ENCODE data around the gene SP100.

DNA sequence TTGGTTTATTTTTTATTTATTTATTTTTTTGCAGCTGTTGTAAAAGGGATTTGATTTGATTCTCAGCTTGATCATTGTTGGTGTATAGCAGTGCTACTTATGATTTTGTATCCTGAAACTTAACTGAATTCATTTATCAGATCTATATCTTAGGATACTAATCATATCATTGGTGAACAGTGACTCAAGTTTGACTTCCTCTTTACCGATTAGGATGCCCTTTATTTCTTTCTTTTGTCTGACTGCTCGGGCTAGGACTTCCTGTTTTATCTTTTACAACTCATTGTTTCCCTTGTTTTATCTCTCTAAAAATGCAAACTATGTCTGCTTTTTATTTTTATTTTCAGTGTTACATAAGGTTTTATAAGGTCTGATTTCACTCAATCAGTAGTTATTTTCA lies 23.6 kb downstream of the SP100 start:
- TF ChIP-seq EP300 (IDR thresholded peaks at IDR 0.05; ENCODE audit: borderline replicate concordance) (no peak), FOXM1 (IDR thresholded peaks at IDR 0.05; ENCODE audit: borderline replicate concordance, low read depth) (no peak), CEBPB (IDR thresholded peaks at IDR 0.05) (no peak), EGR1 (IDR thresholded peaks at IDR 0.05) (no peak), NFIC (IDR thresholded peaks at IDR 0.05) (no peak), TEAD4 (IDR thresholded peaks at IDR 0.05) (no peak), CREB1 (IDR thresholded peaks at IDR 0.05; ENCODE audit: low read depth) (no peak), TCF12 (IDR thresholded peaks at IDR 0.05; ENCODE audit: low read depth) (no peak), RAD21 (IDR thresholded peaks at IDR 0.05; ENCODE audit: low read depth) (no peak), YY1 (IDR thresholded peaks at IDR 0.05; ENCODE audit: low read depth) (no peak)

Measured in Ishikawa (cell line).